SK-N-SH (cell line): Measurements from ENCODE around the gene DAB1.

Source experiments
- EP300 ChIP-seq, 2 experiments: IDR thresholded peaks; 2 replicates each; pipeline versions ENCODE4 v1.4.0 to v1.6.1; 2012; ENCODE audit warnings: borderline replicate concordance in 1 of 2, low read depth in 1 of 2, low read length in 1 of 2
- EZH2phosphoT487 ChIP-seq: fragments of 200-600 bp; sonication (generic); IDR thresholded peaks from 2 replicates; pipeline ENCODE4 v1.6.1; 2017; ENCODE audit warnings: low read depth, mixed run types, mild to moderate bottlenecking, antibody characterized with exemption, moderate library complexity, borderline replicate concordance
- GABPA ChIP-seq: IDR thresholded peaks from 2 replicates; pipeline ENCODE4 v1.4.0; 2012; ENCODE audit warnings: low read depth, mild to moderate bottlenecking
- MAX ChIP-seq: IDR thresholded peaks from 2 replicates; pipeline ENCODE4 v1.4.0; 2012; ENCODE audit warnings: low read depth
- MEF2A ChIP-seq: IDR thresholded peaks from 2 replicates; pipeline ENCODE4 v1.4.0; 2012; ENCODE audit warnings: low read depth, borderline replicate concordance
- POLR2AphosphoS5 ChIP-seq: IDR thresholded peaks from 2 replicates; pipeline ENCODE4 v1.6.1; 2012; ENCODE audit warnings: low read depth, low read length
- RAD21 ChIP-seq: IDR thresholded peaks from 2 replicates; pipeline ENCODE4 v1.6.1; 2012; ENCODE audit warnings: mild to moderate bottlenecking, low read length
- RCOR1 ChIP-seq: fragments of 150-350 bp; IDR thresholded peaks from 2 replicates; pipeline ENCODE4 v1.6.1; 2017; ENCODE audit warnings: antibody characterized with exemption, low read length
- RFX5 ChIP-seq: IDR thresholded peaks from 2 replicates; pipeline ENCODE4 v1.6.1; 2012; ENCODE audit warnings: mild to moderate bottlenecking, improper control_type of control experiment, low read length
- SMC3 ChIP-seq: IDR thresholded peaks from 2 replicates; pipeline ENCODE4 v1.6.1; 2012; ENCODE audit warnings: low read depth, low read length, improper control_type of control experiment
- TEAD4 ChIP-seq: IDR thresholded peaks from 2 replicates; pipeline ENCODE4 v1.4.0; 2012; ENCODE audit warnings: mild to moderate bottlenecking, borderline replicate concordance; ENCODE audit not compliant: insufficient read depth
- USF2 ChIP-seq: fragments of 150-350 bp; IDR thresholded peaks from 2 replicates; pipeline ENCODE4 v1.6.1; 2017; ENCODE audit warnings: antibody characterized with exemption, low read length, low read depth, borderline replicate concordance
- YY1 ChIP-seq: IDR thresholded peaks from 2 replicates; pipeline ENCODE4 v1.4.0; 2012; ENCODE audit warnings: low read depth, mild to moderate bottlenecking
- TF ChIP-seq, protein P1 (sequence below): fragments of 200-600 bp; sonication (generic); IDR thresholded peaks from 2 replicates; pipeline ENCODE4 v1.6.1; 2017; ENCODE audit warnings: antibody characterized with exemption, mild to moderate bottlenecking, moderate library complexity

- TF ChIP-seq RFX5 (no peak), MAX (no peak), RAD21 (no peak), EP300 (IDR thresholded peaks at IDR 0.05; ENCODE audit: borderline replicate concordance in 1 of 2, low read depth in 1 of 2, low read length in 1 of 2) (no peak), EZH2phosphoT487 (no peak), RCOR1 (no peak), POLR2AphosphoS5 (no peak), GABPA (no peak), SMC3 (no peak), TEAD4 (no peak), USF2 (no peak), YY1 (no peak), MEF2A (no peak)
- TF ChIP-seq, protein P1, sequence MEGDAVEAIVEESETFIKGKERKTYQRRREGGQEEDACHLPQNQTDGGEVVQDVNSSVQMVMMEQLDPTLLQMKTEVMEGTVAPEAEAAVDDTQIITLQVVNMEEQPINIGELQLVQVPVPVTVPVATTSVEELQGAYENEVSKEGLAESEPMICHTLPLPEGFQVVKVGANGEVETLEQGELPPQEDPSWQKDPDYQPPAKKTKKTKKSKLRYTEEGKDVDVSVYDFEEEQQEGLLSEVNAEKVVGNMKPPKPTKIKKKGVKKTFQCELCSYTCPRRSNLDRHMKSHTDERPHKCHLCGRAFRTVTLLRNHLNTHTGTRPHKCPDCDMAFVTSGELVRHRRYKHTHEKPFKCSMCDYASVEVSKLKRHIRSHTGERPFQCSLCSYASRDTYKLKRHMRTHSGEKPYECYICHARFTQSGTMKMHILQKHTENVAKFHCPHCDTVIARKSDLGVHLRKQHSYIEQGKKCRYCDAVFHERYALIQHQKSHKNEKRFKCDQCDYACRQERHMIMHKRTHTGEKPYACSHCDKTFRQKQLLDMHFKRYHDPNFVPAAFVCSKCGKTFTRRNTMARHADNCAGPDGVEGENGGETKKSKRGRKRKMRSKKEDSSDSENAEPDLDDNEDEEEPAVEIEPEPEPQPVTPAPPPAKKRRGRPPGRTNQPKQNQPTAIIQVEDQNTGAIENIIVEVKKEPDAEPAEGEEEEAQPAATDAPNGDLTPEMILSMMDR, result no peak
Observed at GRCh38 chr1:56977910-56978309, 445.9 kb downstream of the DAB1 start.
